SW 1271 (cell line): ENCODE data around the gene OMA1.
"Not testable (repeated sequence)": the region's sequence is repeated elsewhere in the genome, so short reads cannot be mapped to it uniquely, and the experiment has no call there.

Source experiments
- DNase-seq, 2 experiments: peaks; one replicate each; lab custom pipeline; 2025; lab: John Stamatoyannopoulos, UW

The OMA1 gene

DNA sequence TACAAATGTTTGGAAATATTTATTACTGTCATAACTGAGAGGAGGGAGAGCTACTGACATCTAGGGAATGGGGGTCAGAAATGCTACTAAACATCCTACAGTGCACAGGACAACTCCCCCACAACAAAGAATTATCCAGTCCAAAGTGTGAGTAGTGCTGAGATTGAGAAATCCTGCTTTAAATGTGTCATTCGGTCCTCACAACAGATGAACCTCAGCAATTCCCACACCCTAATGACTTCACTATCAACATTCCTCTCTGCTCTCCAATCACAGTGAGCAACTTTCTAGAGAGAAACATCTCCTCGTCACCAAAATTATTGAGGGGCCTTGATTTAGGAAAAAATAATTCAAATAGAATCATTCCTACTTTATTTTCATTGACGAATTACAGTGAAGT, 18.0 kb downstream of the OMA1 start:
- no peak for DNase-seq

DNA sequence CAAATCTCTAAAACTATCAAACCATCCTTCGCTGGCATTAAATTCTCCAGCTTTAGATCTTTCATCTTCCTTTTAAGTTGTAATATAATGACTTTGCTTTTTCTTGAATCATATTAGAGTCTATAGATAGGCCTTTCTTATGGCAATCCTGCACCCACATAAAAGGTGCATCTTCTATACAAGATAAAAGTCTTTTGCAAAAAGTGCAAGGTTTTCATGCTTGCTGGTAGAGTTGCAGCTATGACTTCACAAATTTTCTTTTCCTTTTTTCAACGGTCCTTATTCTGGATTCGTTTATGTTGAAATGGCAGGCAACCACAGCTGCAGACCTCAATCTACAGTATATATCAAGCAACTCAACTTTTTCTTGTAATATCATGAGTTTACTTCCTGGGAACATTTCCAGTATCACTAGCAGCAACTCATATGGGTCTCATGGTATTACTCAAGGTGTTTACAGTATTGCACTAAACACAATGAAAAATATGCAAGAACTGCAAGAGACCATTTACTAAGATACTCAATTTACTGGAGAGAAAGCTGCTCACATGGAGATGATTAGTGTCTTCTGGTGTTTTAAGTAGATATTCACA, 22.1 kb downstream of the OMA1 start:
- DNase-seq, result no peak

DNA sequence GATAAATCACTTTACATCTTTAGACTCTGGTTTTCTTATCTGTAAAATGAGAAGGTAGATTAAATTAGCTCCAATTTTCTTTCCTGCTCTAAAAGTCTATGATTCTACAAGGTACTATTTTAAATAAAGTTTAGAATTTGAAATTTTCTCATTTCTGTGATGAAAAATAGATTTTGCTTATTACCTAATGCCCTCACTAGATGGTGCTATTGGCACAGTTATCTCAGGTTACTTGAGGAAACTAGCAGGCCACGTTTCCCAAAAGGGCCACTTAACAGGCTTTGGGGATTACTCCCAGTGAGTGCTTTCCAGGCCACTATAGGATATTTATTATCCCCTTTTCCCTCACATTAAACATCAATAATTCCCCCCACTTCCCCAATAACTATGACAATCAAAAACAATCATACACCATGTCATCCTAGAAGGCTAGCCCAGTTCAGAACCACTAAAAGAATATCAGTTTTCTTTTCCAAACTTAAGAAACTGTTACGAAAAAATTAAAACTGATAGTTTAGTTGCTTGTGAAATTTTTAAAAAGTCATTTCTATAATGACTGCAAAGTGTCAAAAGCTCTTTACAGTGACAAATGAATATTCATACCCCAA, 30.6 kb downstream of the OMA1 start:
- peak; percentile 4 to 43 for DNase-seq

- no peak for DNase-seq
These were observed 32.6 kb downstream of the OMA1 start for GRCh38 chr1:58513956-58514355.

- DNase-seq, result no peak
These were observed 37.9 kb downstream of the OMA1 start for GRCh38 chr1:58508629-58509028.

DNA sequence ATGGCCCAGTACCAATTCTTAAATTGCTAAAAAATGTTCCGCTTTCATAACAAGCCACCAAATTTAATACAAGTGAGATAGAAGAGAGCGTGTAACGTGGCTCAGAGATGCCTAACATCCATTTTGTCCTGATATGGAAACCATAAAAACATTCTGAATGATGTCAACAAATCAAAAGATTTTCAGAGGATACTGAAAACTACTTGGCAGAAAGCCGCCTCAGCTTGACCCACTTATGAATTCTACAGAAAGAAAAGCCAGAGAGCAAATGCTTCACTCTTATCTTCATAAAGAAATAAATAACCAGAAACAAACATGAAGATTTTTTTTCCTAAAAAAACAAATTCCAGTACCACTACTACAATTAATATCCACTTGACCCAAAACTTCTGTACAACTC, 41.2 kb downstream of the OMA1 start:
- no peak for DNase-seq

DNA sequence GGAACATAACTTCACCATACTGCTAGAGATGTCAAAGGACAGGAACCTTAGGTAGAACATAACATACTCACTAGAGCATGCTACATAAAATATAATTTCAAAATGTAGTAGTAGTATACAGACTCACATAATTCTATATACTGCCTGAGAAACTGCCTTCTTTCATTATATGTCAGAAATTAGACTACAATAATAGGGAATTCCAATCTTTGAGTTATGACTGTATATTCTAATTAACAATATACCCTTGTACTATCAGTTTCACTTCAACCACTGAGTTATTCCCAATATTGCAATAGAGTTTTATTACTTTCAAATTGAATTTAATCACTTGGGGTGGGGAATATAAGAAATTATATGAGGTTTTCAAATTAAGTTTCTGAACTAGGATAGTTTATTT, 44.0 kb downstream of the OMA1 start:
- DNase-seq, result no peak

GRCh38 chr1:58500043-58500442, 46.5 kb downstream of the OMA1 start:
- no peak for DNase-seq

DNA sequence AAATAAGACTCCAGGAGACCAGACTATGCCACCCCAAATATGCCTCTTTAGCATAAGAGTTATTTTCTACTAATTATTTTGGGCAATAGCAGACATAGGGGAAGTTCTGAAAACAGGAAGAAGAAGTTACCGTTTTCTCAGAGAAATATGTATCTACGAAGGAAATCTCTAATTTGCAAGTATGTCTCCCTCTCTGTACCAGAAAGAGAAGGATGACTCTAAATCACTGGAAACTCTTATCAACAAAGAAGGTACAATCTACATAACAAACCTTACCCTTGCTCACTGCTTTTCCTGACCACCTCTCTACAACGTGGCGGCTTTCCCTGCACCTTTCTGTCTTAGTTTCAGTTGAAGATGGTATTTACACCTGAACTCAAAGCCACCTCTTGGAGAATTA, 49.0 kb downstream of the OMA1 start:
- no peak for DNase-seq

DNA sequence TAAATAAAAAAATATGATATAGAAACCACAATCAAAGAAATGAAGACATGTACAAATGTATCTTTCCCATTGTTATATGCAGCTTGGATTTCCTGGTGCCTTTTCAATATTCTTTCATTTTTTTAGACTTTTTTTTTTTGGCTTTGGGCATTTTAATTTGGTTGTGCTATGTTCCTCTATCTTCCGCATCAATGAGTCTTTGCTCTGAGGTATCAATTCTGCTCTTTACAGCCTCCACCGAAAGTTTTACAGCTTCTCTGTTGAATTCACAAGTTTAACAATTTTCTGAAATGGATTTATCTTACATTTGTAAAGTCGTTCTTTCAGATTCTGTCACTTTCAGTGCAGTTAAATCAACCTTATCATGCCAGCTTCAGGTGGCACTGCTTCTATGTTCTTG, 50.5 kb downstream of the OMA1 start:
- DNase-seq, result no peak

DNA sequence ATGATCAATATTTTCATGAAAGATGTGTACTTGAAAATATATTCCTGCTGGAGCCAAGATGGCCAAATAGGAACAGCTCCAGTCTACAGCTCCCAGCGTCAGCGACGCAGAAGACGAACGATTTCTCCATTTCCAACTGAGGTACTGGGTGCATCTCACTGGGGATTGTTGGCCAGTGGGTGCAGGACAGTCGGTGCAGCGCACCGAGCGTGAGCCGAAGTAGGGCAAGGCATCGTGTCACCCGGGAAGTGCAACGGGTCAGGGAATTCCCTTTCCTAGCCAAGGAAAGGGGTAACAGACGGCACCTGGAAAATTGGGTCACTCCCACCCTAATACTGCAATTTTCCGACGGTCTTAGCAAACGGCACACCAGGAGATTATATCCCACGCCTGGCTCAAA, 57.6 kb downstream of the OMA1 start:
- not testable (repeated sequence) for DNase-seq

- DNase-seq, result no peak
These were observed 59.5 kb downstream of the OMA1 start for GRCh38 chr1:58487002-58487401.

- no peak for DNase-seq
These were observed 64.6 kb downstream of the OMA1 start for GRCh38 chr1:58481962-58482361.

DNA sequence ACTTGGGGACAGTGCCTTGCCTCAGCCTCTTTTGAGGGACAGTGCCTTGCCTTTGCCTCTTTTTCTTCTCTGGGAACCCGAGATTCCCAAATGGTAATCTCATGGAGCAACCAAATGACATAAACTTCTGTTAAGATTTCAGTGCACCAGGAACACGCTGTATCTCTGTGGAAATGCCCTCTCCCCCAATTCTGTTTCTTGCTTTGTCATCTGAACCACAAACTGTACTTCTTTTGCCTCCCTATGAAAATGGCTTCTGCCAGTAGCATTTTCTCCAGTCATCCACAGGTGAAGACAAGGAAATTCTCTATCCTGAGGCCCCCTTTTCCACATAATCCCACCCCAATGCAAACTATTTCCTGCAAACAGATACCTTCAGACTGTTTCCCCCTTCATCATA, 66.3 kb downstream of the OMA1 start:
- no peak for DNase-seq

- no peak for DNase-seq
These were observed 69.1 kb downstream of the OMA1 start for GRCh38 chr1:58477390-58477789.

DNA sequence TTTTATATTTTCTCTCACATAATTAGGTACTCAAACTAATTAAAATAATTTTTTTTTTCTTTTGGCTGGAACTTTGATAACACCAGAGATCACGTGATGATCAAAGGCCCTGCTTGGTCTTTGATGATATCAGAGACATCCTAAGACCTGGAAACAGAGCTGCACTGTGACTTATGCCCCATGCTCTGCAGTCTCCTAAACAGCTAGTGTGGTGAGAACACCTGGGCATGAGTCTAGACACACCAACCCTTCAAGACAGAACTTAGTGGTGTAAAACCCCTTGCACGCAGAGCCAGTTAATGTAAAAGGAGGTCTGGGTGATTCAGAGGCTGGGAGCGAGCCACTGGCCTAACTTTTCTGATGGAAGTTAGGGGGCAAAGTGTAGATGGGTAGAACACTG, 70.3 kb downstream of the OMA1 start:
- no peak for DNase-seq

DNA sequence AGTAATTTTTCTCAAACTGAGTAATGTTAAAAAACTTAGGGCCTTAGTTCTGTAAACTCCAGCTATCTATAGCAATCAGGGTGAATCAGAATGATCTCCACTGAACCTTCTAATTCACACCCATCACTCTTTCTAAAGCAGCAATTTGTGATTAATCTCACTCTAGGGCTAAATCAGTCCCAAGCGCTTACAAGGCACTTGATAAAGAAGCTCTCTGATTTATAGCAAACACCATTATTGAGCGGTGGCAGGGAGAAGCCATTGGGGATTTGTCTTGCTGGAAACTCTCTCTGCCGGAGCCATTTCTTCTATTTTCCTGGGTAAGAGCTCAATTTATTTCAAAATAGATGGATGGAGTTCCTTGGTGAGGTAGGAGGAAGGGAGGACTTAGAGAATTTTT, 77.0 kb downstream of the OMA1 start:
- no peak for DNase-seq

- DNase-seq, result no peak
These were observed 77.5 kb downstream of the OMA1 start for GRCh38 chr1:58469016-58469415.

DNA sequence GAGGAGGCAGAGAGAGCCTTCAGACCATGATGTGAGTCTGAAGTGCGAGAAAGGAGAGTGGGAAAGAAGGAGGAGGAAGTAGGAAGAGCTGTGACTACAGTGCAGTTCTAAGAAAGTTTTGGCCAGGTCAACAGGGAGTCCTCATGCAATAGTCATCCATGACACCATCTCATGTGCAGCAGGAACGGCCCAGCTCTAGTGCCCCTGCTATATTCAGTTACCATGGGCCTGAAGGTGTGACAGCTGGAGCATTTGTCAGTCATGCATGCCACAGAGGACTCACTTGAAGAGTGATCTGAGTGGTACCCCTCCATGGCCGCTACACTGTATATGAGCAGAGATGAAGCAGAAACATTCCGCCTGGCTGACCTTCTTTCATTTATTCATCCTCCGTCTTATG, 77.9 kb downstream of the OMA1 start:
- DNase-seq, result no peak

GRCh38 chr1:58466630-58467241, 79.8 kb downstream of the OMA1 start:
- no peak for DNase-seq

GRCh38 chr1:58465825-58466629, 80.5 kb downstream of the OMA1 start:
- no peak for DNase-seq

GRCh38 chr1:58465176-58465575, 81.3 kb downstream of the OMA1 start:
- no peak for DNase-seq

DNA sequence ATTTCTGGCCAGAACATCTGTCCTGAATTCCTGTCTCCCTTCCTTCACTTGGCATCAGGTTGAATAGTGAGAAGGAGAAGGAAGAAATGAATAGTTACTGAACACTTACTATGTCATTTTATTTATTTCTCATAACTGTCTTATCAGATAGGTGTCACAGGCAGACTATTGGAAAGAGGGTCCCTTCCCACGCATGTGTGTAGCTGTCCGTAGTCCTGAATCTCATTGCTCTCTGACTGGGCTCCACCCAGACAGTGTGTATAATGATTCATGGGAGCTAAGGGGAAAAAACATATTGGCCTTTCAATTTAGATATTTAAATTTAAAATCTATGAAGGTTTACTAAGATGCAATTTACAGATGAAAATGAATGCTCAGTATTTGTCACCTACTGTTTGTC, 86.1 kb downstream of the OMA1 start:
- DNase-seq, result no peak
